GM12874 (cell line): ENCODE measurements around the gene GREB1.

ENCODE experiments used
- CTCF ChIP-seq: IDR thresholded peaks from 2 replicates; pipeline ENCODE4 v1.5.1; 2011; ENCODE audit warnings: low read depth, mild to moderate bottlenecking, control low read depth, low read length, moderate library complexity; ENCODE audit not compliant: insufficient read depth

GREB1 gene

GRCh38 chr2:11584525-11585056 lies 50.7 kb downstream of the GREB1 start:
- no peak for TF ChIP-seq CTCF

- no peak for TF ChIP-seq CTCF
These were observed 51.2 kb downstream of the GREB1 start for GRCh38 chr2:11585071-11585470.

GRCh38 chr2:11588228-11589110 lies 54.6 kb downstream of the GREB1 start:
- no peak for TF ChIP-seq CTCF

- TF ChIP-seq CTCF, result peak; percentile 31; the same call in 1 of the 2 replicates
These were observed 55.6 kb downstream of the GREB1 start for GRCh38 chr2:11589316-11589940.

- TF ChIP-seq CTCF, result no peak
These were observed 56.3 kb downstream of the GREB1 start for GRCh38 chr2:11590193-11590592.

- no peak for TF ChIP-seq CTCF
These were observed 57.2 kb downstream of the GREB1 start for GRCh38 chr2:11591091-11591490.
